ENCODE results near the gene FGFR4.
"Not testable (repeated sequence)": the region's sequence is repeated elsewhere in the genome, so short reads cannot be mapped to it uniquely, and the experiment has no call there.

The FGFR4 gene

GRCh38 chr5:177086654-177087397, at the start of gene FGFR4:
FGFR4 (plus strand) TSS chr5:177086915; CDS start chr5:177089603, 2,688 bp downstream.
- DNase-seq (ENCODE audit: low spot score), result peak; percentile 95

GRCh38 chr5:177036921-177037320, 49.8 kb upstream of the FGFR4 start:
- DNase-seq (ENCODE audit: low spot score), result no peak

- no peak for DNase-seq (ENCODE audit: low spot score)
Measured at GRCh38 chr5:177040814-177041420, 45.8 kb upstream of the FGFR4 start.

GRCh38 chr5:177041936-177042335, 44.8 kb upstream of the FGFR4 start:
- no peak for DNase-seq (ENCODE audit: low spot score)

- no peak for DNase-seq (ENCODE audit: low spot score)
Measured at GRCh38 chr5:177043114-177043513, 43.6 kb upstream of the FGFR4 start.

- DNase-seq (ENCODE audit: low spot score), result no peak
Measured at GRCh38 chr5:177043958-177044357, 42.8 kb upstream of the FGFR4 start.

- DNase-seq (ENCODE audit: low spot score), result no peak
Measured at GRCh38 chr5:177044641-177045040, 42.1 kb upstream of the FGFR4 start.

- DNase-seq (ENCODE audit: low spot score), result no peak
Measured at GRCh38 chr5:177045631-177046030, 41.1 kb upstream of the FGFR4 start.

- not testable (repeated sequence) for DNase-seq (ENCODE audit: low spot score)
Measured at GRCh38 chr5:177048531-177048930, 38.2 kb upstream of the FGFR4 start.

GRCh38 chr5:177049285-177049684, 37.4 kb upstream of the FGFR4 start:
- DNase-seq (ENCODE audit: low spot score), result no peak

- DNase-seq (ENCODE audit: low spot score), result no peak
Measured at GRCh38 chr5:177064500-177065277, 22.0 kb upstream of the FGFR4 start.

- DNase-seq (ENCODE audit: low spot score), result no peak
Measured at GRCh38 chr5:177065491-177065890, 21.2 kb upstream of the FGFR4 start.

- DNase-seq (ENCODE audit: low spot score), result no peak
Measured at GRCh38 chr5:177066224-177066623, 20.5 kb upstream of the FGFR4 start.

- no peak for DNase-seq (ENCODE audit: low spot score)
Measured at GRCh38 chr5:177067503-177067902, 19.2 kb upstream of the FGFR4 start.

- DNase-seq (ENCODE audit: low spot score), result no peak
Measured at GRCh38 chr5:177070536-177071191, 16.1 kb upstream of the FGFR4 start.

GRCh38 chr5:177071666-177072385, 14.9 kb upstream of the FGFR4 start:
- peak; percentile 78 for DNase-seq (ENCODE audit: low spot score)

- DNase-seq (ENCODE audit: low spot score), result no peak
Measured at GRCh38 chr5:177077335-177077734, 9.4 kb upstream of the FGFR4 start.

- DNase-seq (ENCODE audit: low spot score), result no peak
Measured at GRCh38 chr5:177079606-177080005, 7.1 kb upstream of the FGFR4 start.

GRCh38 chr5:177080265-177080664, 6.5 kb upstream of the FGFR4 start:
- DNase-seq (ENCODE audit: low spot score), result no peak

- DNase-seq (ENCODE audit: low spot score), result no peak
Measured at GRCh38 chr5:177081859-177082258, 4.9 kb upstream of the FGFR4 start.

- no peak for DNase-seq (ENCODE audit: low spot score)
Measured at GRCh38 chr5:177083357-177083756, 3.4 kb upstream of the FGFR4 start.

- DNase-seq (ENCODE audit: low spot score), result no peak
Measured at GRCh38 chr5:177084175-177084574, 2.5 kb upstream of the FGFR4 start.

Measured in ecto neural progenitor cell (in vitro differentiated cells).